ENCODE measurements around the gene MTCH1. TPM values are rescaled to one million over a fixed set of nuclear protein-coding genes. Genes with fewer than 3 reads are reported as not detected.

MTCH1 gene
- polyA plus RNA-seq, 2 donors, result 58.0 to 107 TPM

GRCh38 chr6:37007340-37008043 is 21.5 kb upstream of the MTCH1 start:
- 65 to 67% methylated on average over 12 of the region's 12 CpGs for WGBS, 2 donors
- Histone ChIP-seq H3K36me3 (ENCODE audit: control insufficient read depth in 2 of 2, insufficient read depth in 2 of 2, low read length in 1 of 2) (no peaks in the 10 kb centered on the region), H3K9me3 (ENCODE audit: control insufficient read depth in 2 of 2, insufficient read depth in 1 of 2, low read depth in 1 of 2, low read length in 1 of 2) (no peaks in the 10 kb centered on the region), H3K27ac (ENCODE audit: low read depth in 2 of 2, low read length in 1 of 2) (peak overlapping the region in 1 of 2 donors; percentile 26), H3K4me1 (ENCODE audit: control insufficient read depth in 2 of 2, insufficient read depth in 2 of 2, low read length in 1 of 2) (peaks cover 0 to 6% of the 10 kb centered on the region in 2 donors), H3K4me3 (ENCODE audit: low read depth in 1 of 2, low read length in 2 of 2) (no peak overlapping the region), H3K27me3 (ENCODE audit: control insufficient read depth in 1 of 2, insufficient read depth in 2 of 2, low read length in 2 of 2) (no peaks in the 10 kb centered on the region)

- Histone ChIP-seq H3K27ac (ENCODE audit: low read depth in 2 of 2, low read length in 1 of 2) (peak overlapping the region in 1 of 2 donors; percentile 61), H3K4me1 (ENCODE audit: control insufficient read depth in 2 of 2, insufficient read depth in 2 of 2, low read length in 1 of 2) (peaks cover 0 to 6% of the 10 kb centered on the region in 2 donors), H3K27me3 (ENCODE audit: control insufficient read depth in 1 of 2, insufficient read depth in 2 of 2, low read length in 2 of 2) (no peaks in the 10 kb centered on the region), H3K36me3 (ENCODE audit: control insufficient read depth in 2 of 2, insufficient read depth in 2 of 2, low read length in 1 of 2) (no peaks in the 10 kb centered on the region), H3K9me3 (ENCODE audit: control insufficient read depth in 2 of 2, insufficient read depth in 1 of 2, low read depth in 1 of 2, low read length in 1 of 2) (no peaks in the 10 kb centered on the region), H3K4me3 (ENCODE audit: low read depth in 1 of 2, low read length in 2 of 2) (no peak overlapping the region)
- 63 to 75% methylated on average over 5 of the region's 5 CpGs for WGBS, 2 donors
Observed at GRCh38 chr6:37006793-37007339, 20.9 kb upstream of the MTCH1 start.

- no peaks in the 10 kb centered on the region for H3K9me3 ChIP-seq (ENCODE audit: control insufficient read depth in 2 of 2, insufficient read depth in 1 of 2, low read depth in 1 of 2, low read length in 1 of 2)
- no peaks in the 10 kb centered on the region for H3K36me3 ChIP-seq (ENCODE audit: control insufficient read depth in 2 of 2, insufficient read depth in 2 of 2, low read length in 1 of 2)
- no peaks in the 10 kb centered on the region for H3K27me3 ChIP-seq (ENCODE audit: control insufficient read depth in 1 of 2, insufficient read depth in 2 of 2, low read length in 2 of 2)
- 43 to 56% methylated on average over 13 of the region's 13 CpGs for WGBS, 2 donors
- H3K4me3 ChIP-seq (ENCODE audit: low read depth in 1 of 2, low read length in 2 of 2), result peak overlapping the region; percentile 22 to 33
- H3K4me1 ChIP-seq (ENCODE audit: control insufficient read depth in 2 of 2, insufficient read depth in 2 of 2, low read length in 1 of 2), result peaks cover 0 to 6% of the 10 kb centered on the region in 2 donors
- H3K27ac ChIP-seq (ENCODE audit: low read depth in 2 of 2, low read length in 1 of 2), result peak overlapping the region; percentile 23 to 61
Observed at GRCh38 chr6:37005827-37006567, 20.0 kb upstream of the MTCH1 start.

- Histone ChIP-seq H3K4me1 (ENCODE audit: control insufficient read depth in 2 of 2, insufficient read depth in 2 of 2, low read length in 1 of 2) (peaks cover 0 to 6% of the 10 kb centered on the region in 2 donors), H3K36me3 (ENCODE audit: control insufficient read depth in 2 of 2, insufficient read depth in 2 of 2, low read length in 1 of 2) (no peaks in the 10 kb centered on the region), H3K27ac (ENCODE audit: low read depth in 2 of 2, low read length in 1 of 2) (peak within 1 kb of the TSS; percentile 23 to 61), H3K27me3 (ENCODE audit: control insufficient read depth in 1 of 2, insufficient read depth in 2 of 2, low read length in 2 of 2) (no peaks in the 10 kb centered on the region), H3K4me3 (ENCODE audit: low read depth in 1 of 2, low read length in 2 of 2) (peak within 1 kb of the TSS; percentile 22 to 33), H3K9me3 (ENCODE audit: control insufficient read depth in 2 of 2, insufficient read depth in 1 of 2, low read depth in 1 of 2, low read length in 1 of 2) (no peaks in the 10 kb centered on the region)
- WGBS, 2 donors, result 62 to 70% methylated on average over 14 of the region's 14 CpGs
Observed at GRCh38 chr6:37005061-37005810, 19.2 kb upstream of the MTCH1 start, which contains the start of gene FGD2. Gene FGD2, plus strand, starts transcription at chr6:37005655. Its CDS starts 163 bp downstream, at chr6:37005818.

- Histone ChIP-seq H3K4me3 (ENCODE audit: low read depth in 1 of 2, low read length in 2 of 2) (no peak overlapping the region), H3K4me1 (ENCODE audit: control insufficient read depth in 2 of 2, insufficient read depth in 2 of 2, low read length in 1 of 2) (peaks cover 0 to 6% of the 10 kb centered on the region in 2 donors), H3K27ac (ENCODE audit: low read depth in 2 of 2, low read length in 1 of 2) (no peak overlapping the region), H3K9me3 (ENCODE audit: control insufficient read depth in 2 of 2, insufficient read depth in 1 of 2, low read depth in 1 of 2, low read length in 1 of 2) (no peaks in the 10 kb centered on the region), H3K36me3 (ENCODE audit: control insufficient read depth in 2 of 2, insufficient read depth in 2 of 2, low read length in 1 of 2) (no peaks in the 10 kb centered on the region), H3K27me3 (ENCODE audit: control insufficient read depth in 1 of 2, insufficient read depth in 2 of 2, low read length in 2 of 2) (no peaks in the 10 kb centered on the region)
- WGBS, 2 donors, result 82 to 89% methylated on average over 11 of the region's 11 CpGs
Observed at GRCh38 chr6:37004044-37004980, 18.3 kb upstream of the MTCH1 start.

GRCh38 chr6:36999751-37000125 is 13.7 kb upstream of the MTCH1 start:
- H3K4me3 ChIP-seq (ENCODE audit: low read depth in 1 of 2, low read length in 2 of 2), result no peak overlapping the region
- no peak overlapping the region for H3K27ac ChIP-seq (ENCODE audit: low read depth in 2 of 2, low read length in 1 of 2)

GRCh38 chr6:36999061-36999750 is 13.2 kb upstream of the MTCH1 start:
- H3K27ac ChIP-seq (ENCODE audit: low read depth in 2 of 2, low read length in 1 of 2), result no peak overlapping the region
- H3K36me3 ChIP-seq (ENCODE audit: control insufficient read depth in 2 of 2, insufficient read depth in 2 of 2, low read length in 1 of 2), result no peaks in the 10 kb centered on the region
- WGBS, 2 donors, result 65 to 70% methylated on average over 14 to 15 of the region's 15 CpGs
- peaks cover 0 to 8% of the 10 kb centered on the region in 2 donors for H3K4me1 ChIP-seq (ENCODE audit: control insufficient read depth in 2 of 2, insufficient read depth in 2 of 2, low read length in 1 of 2)
- H3K27me3 ChIP-seq (ENCODE audit: control insufficient read depth in 1 of 2, insufficient read depth in 2 of 2, low read length in 2 of 2), result no peaks in the 10 kb centered on the region
- no peaks in the 10 kb centered on the region for H3K9me3 ChIP-seq (ENCODE audit: control insufficient read depth in 2 of 2, insufficient read depth in 1 of 2, low read depth in 1 of 2, low read length in 1 of 2)
- H3K4me3 ChIP-seq (ENCODE audit: low read depth in 1 of 2, low read length in 2 of 2), result no peak overlapping the region

More at GRCh38 chr6:36999751-37000125, 13.7 kb upstream of the MTCH1 start:
- 93 to 94% methylated on average over 4 of the region's 4 CpGs for WGBS, 2 donors
- Histone ChIP-seq H3K36me3 (ENCODE audit: control insufficient read depth in 2 of 2, insufficient read depth in 2 of 2, low read length in 1 of 2) (no peaks in the 10 kb centered on the region), H3K4me1 (ENCODE audit: control insufficient read depth in 2 of 2, insufficient read depth in 2 of 2, low read length in 1 of 2) (peaks cover 0 to 8% of the 10 kb centered on the region in 2 donors), H3K27me3 (ENCODE audit: control insufficient read depth in 1 of 2, insufficient read depth in 2 of 2, low read length in 2 of 2) (no peaks in the 10 kb centered on the region), H3K9me3 (ENCODE audit: control insufficient read depth in 2 of 2, insufficient read depth in 1 of 2, low read depth in 1 of 2, low read length in 1 of 2) (no peaks in the 10 kb centered on the region)

GRCh38 chr6:36998723-36999038 is 12.7 kb upstream of the MTCH1 start:
- Histone ChIP-seq H3K4me1 (ENCODE audit: control insufficient read depth in 2 of 2, insufficient read depth in 2 of 2, low read length in 1 of 2) (peaks cover 0 to 8% of the 10 kb centered on the region in 2 donors), H3K9me3 (ENCODE audit: control insufficient read depth in 2 of 2, insufficient read depth in 1 of 2, low read depth in 1 of 2, low read length in 1 of 2) (no peaks in the 10 kb centered on the region), H3K27me3 (ENCODE audit: control insufficient read depth in 1 of 2, insufficient read depth in 2 of 2, low read length in 2 of 2) (no peaks in the 10 kb centered on the region), H3K36me3 (ENCODE audit: control insufficient read depth in 2 of 2, insufficient read depth in 2 of 2, low read length in 1 of 2) (no peaks in the 10 kb centered on the region), H3K4me3 (ENCODE audit: low read depth in 1 of 2, low read length in 2 of 2) (no peak overlapping the region), H3K27ac (ENCODE audit: low read depth in 2 of 2, low read length in 1 of 2) (peak overlapping the region in 1 of 2 donors; percentile 68)
- 62 to 73% methylated on average over 8 of the region's 8 CpGs for WGBS, 2 donors

All from esophagus (tissue), 2 donors.